Measurements from ENCODE around the gene GALNT7.

The GALNT7 gene

DNA sequence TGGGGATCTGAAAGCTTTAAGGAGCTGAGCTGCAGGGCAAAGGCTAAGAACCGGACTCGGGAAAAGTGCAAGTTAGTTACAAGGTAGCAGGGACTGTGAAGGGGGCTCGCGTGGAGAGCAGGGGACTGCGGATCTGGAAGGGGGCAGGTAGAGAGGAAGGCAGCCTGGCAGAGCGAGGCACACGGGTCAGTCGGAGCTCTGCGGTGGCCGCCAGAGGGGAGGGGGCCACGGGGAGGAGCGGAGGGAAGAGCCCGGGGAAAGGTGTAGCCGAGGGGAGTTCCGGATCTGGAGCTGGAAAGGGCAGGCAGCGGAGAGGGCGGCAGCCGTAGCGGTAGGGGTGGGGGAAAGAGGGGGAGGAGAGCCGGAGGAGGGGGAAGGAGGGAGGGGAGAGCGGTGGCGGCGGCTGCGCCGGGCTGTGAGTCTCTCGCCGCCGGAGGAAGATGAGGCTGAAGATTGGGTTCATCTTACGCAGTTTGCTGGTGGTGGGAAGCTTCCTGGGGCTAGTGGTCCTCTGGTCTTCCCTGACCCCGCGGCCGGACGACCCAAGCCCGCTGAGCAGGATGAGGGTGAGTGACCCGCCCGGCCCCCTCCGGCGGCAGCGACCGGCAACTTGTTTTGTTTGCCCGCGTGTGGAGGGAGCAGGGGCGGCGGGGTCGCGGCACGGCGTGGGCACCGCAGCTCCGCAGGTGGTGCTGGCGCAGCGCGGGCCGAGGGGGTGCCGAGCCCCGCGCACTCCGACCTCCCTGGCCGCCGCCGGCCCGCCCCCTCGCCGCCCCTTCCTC lies at the start of gene GALNT7 (continued):
- TF ChIP-seq, protein P1, sequence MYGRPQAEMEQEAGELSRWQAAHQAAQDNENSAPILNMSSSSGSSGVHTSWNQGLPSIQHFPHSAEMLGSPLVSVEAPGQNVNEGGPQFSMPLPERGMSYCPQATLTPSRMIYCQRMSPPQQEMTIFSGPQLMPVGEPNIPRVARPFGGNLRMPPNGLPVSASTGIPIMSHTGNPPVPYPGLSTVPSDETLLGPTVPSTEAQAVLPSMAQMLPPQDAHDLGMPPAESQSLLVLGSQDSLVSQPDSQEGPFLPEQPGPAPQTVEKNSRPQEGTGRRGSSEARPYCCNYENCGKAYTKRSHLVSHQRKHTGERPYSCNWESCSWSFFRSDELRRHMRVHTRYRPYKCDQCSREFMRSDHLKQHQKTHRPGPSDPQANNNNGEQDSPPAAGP (tag by site-specific recombination; IDR thresholded peaks at IDR 0.05), result no peak; the same call in 1 of the 2 replicates
- TF ChIP-seq ZEB2 (tag by site-specific recombination; IDR thresholded peaks at IDR 0.05), result peak; percentile 53; the same call in 1 of the 2 replicates
- no peak; the same call in 1 of the 2 replicates for TF ChIP-seq ZNF121 (tag by site-specific recombination; IDR thresholded peaks at IDR 0.05)
- peak; percentile 55; the same call in 1 of the 2 replicates for TF ChIP-seq KLF9 (tag by site-specific recombination; IDR thresholded peaks at IDR 0.05; ENCODE audit: low read depth)
- TF ChIP-seq ZNF302 (tag by site-specific recombination; IDR thresholded peaks at IDR 0.05; ENCODE audit: low read depth), result no peak
- TF ChIP-seq KLF16 (tag by site-specific recombination; IDR thresholded peaks at IDR 0.05), result no peak
- no peak for TF ChIP-seq ZNF114 (tag by site-specific recombination; IDR thresholded peaks at IDR 0.05)
- peak; percentile 54; the same call in 1 of the 2 replicates for TF ChIP-seq ZFP37 (tag by site-specific recombination; IDR thresholded peaks at IDR 0.05)
- TF ChIP-seq ZNF350 (tag by site-specific recombination; IDR thresholded peaks at IDR 0.05), result no peak
- peak; percentile 99 for TF ChIP-seq ZBTB20 (tag by site-specific recombination; IDR thresholded peaks at IDR 0.05)
- TF ChIP-seq ZNF544 (tag by site-specific recombination; IDR thresholded peaks at IDR 0.05), result no peak
- TF ChIP-seq WT1 (tag by site-specific recombination; IDR thresholded peaks at IDR 0.05), result peak; percentile 47
- TF ChIP-seq ZNF391 (tag by site-specific recombination; IDR thresholded peaks at IDR 0.05; ENCODE audit: borderline replicate concordance, low read depth), result 0 out of 2 replicates have a peak, but pooled peaks have one; percentile 40
- TF ChIP-seq SP2 (tag by site-specific recombination; IDR thresholded peaks at IDR 0.05), result peak; percentile 76
- TF ChIP-seq ZNF394 (tag by site-specific recombination; IDR thresholded peaks at IDR 0.05; ENCODE audit: borderline replicate concordance), result peak; percentile 36; the same call in 1 of the 2 replicates
- no peak for TF ChIP-seq ZNF776 (tag by site-specific recombination; IDR thresholded peaks at IDR 0.05; ENCODE audit: borderline replicate concordance)
- no peak for TF ChIP-seq ZNF292 (tag by site-specific recombination; IDR thresholded peaks at IDR 0.05; ENCODE audit: borderline replicate concordance, low read depth)
- peak; percentile 93 for TF ChIP-seq ZNF335 (tag by site-specific recombination; conservative IDR thresholded peaks at IDR 0.05)
- TF ChIP-seq ZBTB7A (tag by site-specific recombination; IDR thresholded peaks at IDR 0.05; ENCODE audit: low read depth), result peak; percentile 45; the same call in 1 of the 2 replicates
- TF ChIP-seq, protein P2, sequence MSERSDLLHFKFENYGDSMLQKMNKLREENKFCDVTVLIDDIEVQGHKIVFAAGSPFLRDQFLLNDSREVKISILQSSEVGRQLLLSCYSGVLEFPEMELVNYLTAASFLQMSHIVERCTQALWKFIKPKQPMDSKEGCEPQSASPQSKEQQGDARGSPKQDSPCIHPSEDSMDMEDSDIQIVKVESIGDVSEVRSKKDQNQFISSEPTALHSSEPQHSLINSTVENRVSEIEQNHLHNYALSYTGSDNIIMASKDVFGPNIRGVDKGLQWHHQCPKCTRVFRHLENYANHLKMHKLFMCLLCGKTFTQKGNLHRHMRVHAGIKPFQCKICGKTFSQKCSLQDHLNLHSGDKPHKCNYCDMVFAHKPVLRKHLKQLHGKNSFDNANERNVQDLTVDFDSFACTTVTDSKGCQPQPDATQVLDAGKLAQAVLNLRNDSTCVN (tag by site-specific recombination; optimal IDR thresholded peaks at IDR 0.05), result peak; percentile 52
- no peak for TF ChIP-seq SCRT2 (tag by site-specific recombination; IDR thresholded peaks at IDR 0.05)
- TF ChIP-seq KLF8 (tag by site-specific recombination; IDR thresholded peaks at IDR 0.05), result peak; percentile 81
- TF ChIP-seq, protein P3, sequence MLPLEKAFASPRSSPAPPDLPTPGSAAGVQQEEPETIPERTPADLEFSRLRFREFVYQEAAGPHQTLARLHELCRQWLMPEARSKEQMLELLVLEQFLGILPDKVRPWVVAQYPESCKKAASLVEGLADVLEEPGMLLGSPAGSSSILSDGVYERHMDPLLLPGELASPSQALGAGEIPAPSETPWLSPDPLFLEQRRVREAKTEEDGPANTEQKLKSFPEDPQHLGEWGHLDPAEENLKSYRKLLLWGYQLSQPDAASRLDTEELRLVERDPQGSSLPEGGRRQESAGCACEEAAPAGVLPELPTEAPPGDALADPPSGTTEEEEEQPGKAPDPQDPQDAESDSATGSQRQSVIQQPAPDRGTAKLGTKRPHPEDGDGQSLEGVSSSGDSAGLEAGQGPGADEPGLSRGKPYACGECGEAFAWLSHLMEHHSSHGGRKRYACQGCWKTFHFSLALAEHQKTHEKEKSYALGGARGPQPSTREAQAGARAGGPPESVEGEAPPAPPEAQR (tag by site-specific recombination; IDR thresholded peaks at IDR 0.05), result 0 out of 2 replicates have a peak, but pooled peaks have one; percentile 37
- no peak for TF ChIP-seq OVOL3 (tag by site-specific recombination; IDR thresholded peaks at IDR 0.05)
- no peak for TF ChIP-seq ZNF112 (tag by site-specific recombination; IDR thresholded peaks at IDR 0.05)
- TF ChIP-seq ZNF791 (tag by site-specific recombination; IDR thresholded peaks at IDR 0.05), result no peak
- TF ChIP-seq, protein P4, sequence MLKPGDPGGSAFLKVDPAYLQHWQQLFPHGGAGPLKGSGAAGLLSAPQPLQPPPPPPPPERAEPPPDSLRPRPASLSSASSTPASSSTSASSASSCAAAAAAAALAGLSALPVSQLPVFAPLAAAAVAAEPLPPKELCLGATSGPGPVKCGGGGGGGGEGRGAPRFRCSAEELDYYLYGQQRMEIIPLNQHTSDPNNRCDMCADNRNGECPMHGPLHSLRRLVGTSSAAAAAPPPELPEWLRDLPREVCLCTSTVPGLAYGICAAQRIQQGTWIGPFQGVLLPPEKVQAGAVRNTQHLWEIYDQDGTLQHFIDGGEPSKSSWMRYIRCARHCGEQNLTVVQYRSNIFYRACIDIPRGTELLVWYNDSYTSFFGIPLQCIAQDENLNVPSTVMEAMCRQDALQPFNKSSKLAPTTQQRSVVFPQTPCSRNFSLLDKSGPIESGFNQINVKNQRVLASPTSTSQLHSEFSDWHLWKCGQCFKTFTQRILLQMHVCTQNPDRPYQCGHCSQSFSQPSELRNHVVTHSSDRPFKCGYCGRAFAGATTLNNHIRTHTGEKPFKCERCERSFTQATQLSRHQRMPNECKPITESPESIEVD (tag by site-specific recombination; IDR thresholded peaks at IDR 0.05), result no peak
- peak; percentile 64 for TF ChIP-seq ZNF366 (tag by site-specific recombination; conservative IDR thresholded peaks at IDR 0.05)
- TF ChIP-seq, protein P5, sequence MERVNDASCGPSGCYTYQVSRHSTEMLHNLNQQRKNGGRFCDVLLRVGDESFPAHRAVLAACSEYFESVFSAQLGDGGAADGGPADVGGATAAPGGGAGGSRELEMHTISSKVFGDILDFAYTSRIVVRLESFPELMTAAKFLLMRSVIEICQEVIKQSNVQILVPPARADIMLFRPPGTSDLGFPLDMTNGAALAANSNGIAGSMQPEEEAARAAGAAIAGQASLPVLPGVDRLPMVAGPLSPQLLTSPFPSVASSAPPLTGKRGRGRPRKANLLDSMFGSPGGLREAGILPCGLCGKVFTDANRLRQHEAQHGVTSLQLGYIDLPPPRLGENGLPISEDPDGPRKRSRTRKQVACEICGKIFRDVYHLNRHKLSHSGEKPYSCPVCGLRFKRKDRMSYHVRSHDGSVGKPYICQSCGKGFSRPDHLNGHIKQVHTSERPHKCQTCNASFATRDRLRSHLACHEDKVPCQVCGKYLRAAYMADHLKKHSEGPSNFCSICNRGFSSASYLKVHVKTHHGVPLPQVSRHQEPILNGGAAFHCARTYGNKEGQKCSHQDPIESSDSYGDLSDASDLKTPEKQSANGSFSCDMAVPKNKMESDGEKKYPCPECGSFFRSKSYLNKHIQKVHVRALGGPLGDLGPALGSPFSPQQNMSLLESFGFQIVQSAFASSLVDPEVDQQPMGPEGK (tag by site-specific recombination; IDR thresholded peaks at IDR 0.05), result peak; percentile 93
- TF ChIP-seq ZNF701 (tag by site-specific recombination; IDR thresholded peaks at IDR 0.05), result no peak
- TF ChIP-seq GLIS2 (tag by site-specific recombination; IDR thresholded peaks at IDR 0.05), result peak; percentile 75; the same call in 1 of the 2 replicates
- TF ChIP-seq SP7 (tag by site-specific recombination; IDR thresholded peaks at IDR 0.05), result peak; percentile 48
